CD8-positive, alpha-beta memory T cell (primary cell): ENCODE results near the gene RCOR3. TPM values are rescaled to one million over a fixed set of nuclear protein-coding genes. Genes with fewer than 3 reads are reported as not detected.
A peak's percentile ranks its signal among the peaks of the same experiment; 100 is the strongest.

Experiments
- CTCF ChIA-PET: fragments of 350-600 bp; sonication (Branson Sonifier 250); formaldehyde crosslinking; loops from one replicate; lab custom pipeline; 2021; ENCODE audit warnings: antibody characterized with exemption; lab: Charles Lee
- POLR2A ChIA-PET: fragments of 350-600 bp; sonication (Branson Sonifier 250); formaldehyde crosslinking; loops from one replicate; lab custom pipeline; 2021; ENCODE audit warnings: antibody characterized with exemption; lab: Charles Lee
- DNase-seq, 5 donors: peaks; one replicate each; pipeline versions ENCODE4 v3.0.0 to v3.0.0-alpha.2; 2020 to 2022; ENCODE audit warnings: mixed read lengths in 1 of 5
- H3K27ac ChIP-seq: one replicate; pipeline ENCODE4 v1.7.0; 2013; ENCODE audit warnings: low read depth, mild to moderate bottlenecking, low read length, moderate library complexity
- H3K27me3 ChIP-seq: 2 replicates; pipeline ENCODE4 v1.7.0; 2013; ENCODE audit warnings: low read length, mild to moderate bottlenecking; ENCODE audit not compliant: insufficient read depth, poor library complexity, severe bottlenecking
- H3K36me3 ChIP-seq: 2 replicates; pipeline ENCODE4 v1.7.0; 2013; ENCODE audit warnings: mild to moderate bottlenecking, low read length, moderate library complexity; ENCODE audit not compliant: insufficient read depth
- H3K4me1 ChIP-seq: 2 replicates; pipeline ENCODE4 v1.7.0; 2013; ENCODE audit warnings: mild to moderate bottlenecking, low read length, moderate library complexity; ENCODE audit not compliant: insufficient read depth
- H3K4me3 ChIP-seq: 2 replicates; pipeline ENCODE4 v1.7.0; 2013; ENCODE audit warnings: mild to moderate bottlenecking, low read length
- H3K9me3 ChIP-seq: 2 replicates; pipeline ENCODE4 v1.7.0; 2013; ENCODE audit warnings: mild to moderate bottlenecking, low read length
- H3K27ac Mint-ChIP-seq, 8 donors: one replicate each; pipeline ENCODE4 v1.8.0; 2020 to 2021; ENCODE audit warnings: mixed read lengths in 8 of 8, mild to moderate bottlenecking in 6 of 8, inconsistent platforms in 3 of 8, moderate library complexity in 3 of 8
- H3K27me3 Mint-ChIP-seq, 2 donors: one replicate each; pipeline ENCODE4 v1.8.0; 2020 to 2021; ENCODE audit warnings: mixed read lengths in 2 of 2, mild to moderate bottlenecking in 1 of 2, moderate library complexity in 1 of 2
- H3K36me3 Mint-ChIP-seq, 3 donors: one replicate each; pipeline ENCODE4 v1.8.0; 2020 to 2021; ENCODE audit warnings: mixed read lengths in 3 of 3, inconsistent platforms in 1 of 3, mild to moderate bottlenecking in 1 of 3
- H3K4me1 Mint-ChIP-seq, 3 donors: one replicate each; pipeline ENCODE4 v1.8.0; 2020 to 2021; ENCODE audit warnings: mixed read lengths in 3 of 3, inconsistent platforms in 1 of 3, mild to moderate bottlenecking in 1 of 3
- H3K4me3 Mint-ChIP-seq, 7 donors: one replicate each; pipeline ENCODE4 v1.8.0; 2020 to 2021; ENCODE audit warnings: mixed read lengths in 7 of 7, mild to moderate bottlenecking in 6 of 7, moderate library complexity in 4 of 7, inconsistent platforms in 2 of 7
- H3K9me3 Mint-ChIP-seq, 5 donors: one replicate each; pipeline ENCODE4 v1.8.0; 2020 to 2022; ENCODE audit warnings: mixed read lengths in 5 of 5, mild to moderate bottlenecking in 3 of 5, moderate library complexity in 2 of 5, inconsistent platforms in 1 of 5
- polyA plus RNA-seq: library from polyadenylated mRNA; unstranded; fragments of 300-500 nt; fragmentation: Illumina TruSeq; gene quantifications from one replicate; pipeline ENCODE4 v1.2.3, GENCODE V29; 2021
- total RNA-seq, 2 experiments: library from RNA; stranded (reverse); gene quantifications; one replicate each; pipeline ENCODE4 v1.2.3, GENCODE V29; 2021

Gene RCOR3
- total and polyA plus RNA-seq, 3 experiments from 2014 or later, result 25.6 to 36.4 (median 33.9) TPM

DNA sequence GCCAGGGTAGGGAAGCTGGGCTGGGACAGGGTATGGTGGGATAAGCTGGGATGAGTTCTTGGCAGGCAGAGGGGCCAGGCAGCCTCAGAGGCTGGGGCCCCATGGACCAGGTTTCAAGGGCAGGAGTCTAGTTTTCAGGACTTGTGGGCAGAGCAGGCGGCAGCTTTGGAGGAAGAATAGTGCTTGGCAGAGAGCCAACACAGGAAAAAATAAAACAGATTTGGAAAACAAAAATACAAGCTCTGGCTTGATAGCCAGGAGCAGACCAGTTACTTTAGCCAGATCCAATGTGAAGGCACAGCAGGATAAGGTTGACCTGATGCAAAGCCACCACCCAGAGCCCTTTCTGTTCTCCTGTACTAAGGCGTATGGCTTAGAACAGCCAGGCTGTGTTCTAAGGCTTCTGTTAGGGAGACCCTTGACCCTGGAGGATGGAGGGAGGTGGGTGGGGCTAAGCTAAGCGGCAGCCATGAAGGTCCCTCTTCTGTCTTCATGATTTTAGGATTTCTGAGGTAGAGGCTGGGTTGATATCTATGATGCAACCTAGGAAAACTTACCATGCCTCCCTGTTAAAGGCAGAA lies 73.0 kb downstream of the RCOR3 start:
- no peak overlapping the region for H3K4me3 ChIP-seq
- Mint-ChIP-seq H3K36me3 (peaks cover 0 to 28% (median 4%) of the 10 kb centered on the region in 3 donors), H3K4me3 (peak overlapping the region in 4 of 7 donors; percentile 9 to 44 (median 29)), H3K27ac (peak overlapping the region; percentile 40 to 94 (median 74)), H3K9me3 (no peaks in the 10 kb centered on the region), H3K4me1 (peaks cover 89 to 98% (median 97%) of the 10 kb centered on the region in 3 donors), H3K27me3 (peaks cover 0 to 2% of the 10 kb centered on the region in 2 donors)
- ChIA-PET CTCF (interaction anchor here (1.0 to 1.5 kb wide), 2 partner anchors 9 to 138 kb away, joined by 3 to 10 read pairs; no protein-coding TSS in a partner anchor), POLR2A (no interaction called here)
- no peaks in the 10 kb centered on the region for H3K27me3 ChIP-seq
- no peak for DNase-seq
- peaks cover 89% of the 10 kb centered on the region for H3K4me1 ChIP-seq
- no peaks in the 10 kb centered on the region for H3K36me3 ChIP-seq
- no peak overlapping the region for H3K27ac ChIP-seq
- H3K9me3 ChIP-seq, result no peaks in the 10 kb centered on the region

DNA sequence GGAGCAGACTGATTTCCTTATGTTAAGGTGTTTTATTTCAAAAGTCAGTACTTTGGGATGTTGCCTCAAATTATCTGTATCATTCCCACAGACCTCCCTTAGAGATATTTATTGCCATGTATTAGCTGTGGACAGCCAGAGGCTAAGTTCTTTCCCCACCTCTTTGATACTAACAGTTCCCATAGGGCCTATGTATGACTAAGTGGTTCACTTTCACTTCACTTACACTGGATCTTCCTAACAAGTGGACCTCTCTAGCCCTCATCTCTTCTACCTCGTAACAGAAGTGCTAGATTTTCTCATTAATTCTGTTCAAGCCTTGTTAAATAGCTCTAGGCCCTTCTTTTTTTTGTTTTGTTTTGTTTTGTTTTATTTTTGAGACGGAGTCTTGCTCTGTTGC lies 73.7 kb downstream of the RCOR3 start:
- H3K4me3 Mint-ChIP-seq, result peak overlapping the region in 3 of 7 donors; percentile 9 to 26 (median 25)
- DNase-seq, result no peak
- peak overlapping the region; percentile 18 to 94 (median 74) for H3K27ac Mint-ChIP-seq
- Histone ChIP-seq H3K36me3 (no peaks in the 10 kb centered on the region), H3K4me1 (peaks cover 92% of the 10 kb centered on the region), H3K4me3 (no peak overlapping the region), H3K27me3 (no peaks in the 10 kb centered on the region), H3K9me3 (no peaks in the 10 kb centered on the region), H3K27ac (no peak overlapping the region)
- ChIA-PET CTCF (interaction anchor here (0.8 kb wide), 2 partner anchors 9 to 21 kb away, joined by 3 to 4 read pairs; no protein-coding TSS in a partner anchor), POLR2A (no interaction called here)
- peaks cover 0 to 23% (median 10%) of the 10 kb centered on the region in 3 donors for H3K36me3 Mint-ChIP-seq
- peaks cover 92 to 98% (median 97%) of the 10 kb centered on the region in 3 donors for H3K4me1 Mint-ChIP-seq
- no peaks in the 10 kb centered on the region for H3K9me3 Mint-ChIP-seq
- peaks cover 0 to 2% of the 10 kb centered on the region in 2 donors for H3K27me3 Mint-ChIP-seq

DNA sequence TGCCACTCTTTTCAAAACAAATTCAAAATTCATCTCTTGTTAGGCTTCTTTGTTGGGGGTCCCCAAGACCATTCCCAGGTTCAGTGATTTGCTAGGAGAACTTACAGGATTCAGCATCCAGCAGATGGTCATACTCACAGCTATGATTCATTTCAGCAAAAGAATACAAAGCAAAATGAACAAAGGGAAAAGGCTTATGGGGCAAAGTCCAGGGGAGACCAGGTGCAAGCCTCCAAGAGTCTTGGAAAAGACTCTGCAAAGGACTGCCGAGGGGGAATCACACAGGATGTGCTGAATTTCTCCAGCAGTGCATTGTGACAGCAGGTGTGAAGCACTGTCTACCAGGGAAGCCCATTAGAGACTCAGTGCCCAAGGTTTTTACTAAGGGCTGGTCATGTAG lies 74.7 kb downstream of the RCOR3 start:
- no peaks in the 10 kb centered on the region for H3K36me3 ChIP-seq
- ChIA-PET CTCF (interaction anchor here (3.4 kb wide), 1 partner anchor 11 kb away, joined by 18 read pairs; no protein-coding TSS in a partner anchor), POLR2A (no interaction called here)
- H3K4me1 ChIP-seq, result peaks cover 92% of the 10 kb centered on the region
- H3K36me3 Mint-ChIP-seq, result peaks cover 0 to 22% (median 11%) of the 10 kb centered on the region in 3 donors
- peak overlapping the region in 4 of 7 donors; percentile 9 to 34 (median 20) for H3K4me3 Mint-ChIP-seq
- H3K27me3 ChIP-seq, result no peaks in the 10 kb centered on the region
- peak overlapping the region; percentile 62 to 96 (median 82) for H3K27ac Mint-ChIP-seq
- no peak overlapping the region for H3K4me3 ChIP-seq
- no peaks in the 10 kb centered on the region for H3K9me3 Mint-ChIP-seq
- no peak overlapping the region for H3K27ac ChIP-seq
- DNase-seq, result no peak
- peaks cover 91 to 98% (median 97%) of the 10 kb centered on the region in 3 donors for H3K4me1 Mint-ChIP-seq
- H3K27me3 Mint-ChIP-seq, result peaks cover 0 to 2% of the 10 kb centered on the region in 2 donors
- no peaks in the 10 kb centered on the region for H3K9me3 ChIP-seq

DNA sequence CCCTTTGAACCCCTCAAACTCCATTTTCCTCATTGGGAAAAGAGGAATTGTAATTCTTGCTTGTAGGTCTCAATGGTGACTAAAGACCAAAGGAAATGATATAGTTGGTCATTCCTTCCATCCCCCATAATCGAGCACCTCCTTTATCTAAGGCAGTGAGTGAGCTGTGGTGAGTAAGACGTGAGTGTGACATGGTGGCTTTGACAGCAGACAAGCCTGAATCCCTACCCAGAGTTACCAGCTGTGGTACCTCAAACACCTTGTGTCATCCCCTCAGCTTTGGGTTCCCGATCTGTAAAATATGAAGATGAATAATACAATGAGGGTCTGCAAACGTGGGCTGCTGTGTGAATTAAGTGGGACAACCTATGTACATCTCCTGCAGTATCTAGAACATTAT lies 75.8 kb downstream of the RCOR3 start:
- peaks cover 0 to 23% (median 18%) of the 10 kb centered on the region in 3 donors for H3K36me3 Mint-ChIP-seq

DNA sequence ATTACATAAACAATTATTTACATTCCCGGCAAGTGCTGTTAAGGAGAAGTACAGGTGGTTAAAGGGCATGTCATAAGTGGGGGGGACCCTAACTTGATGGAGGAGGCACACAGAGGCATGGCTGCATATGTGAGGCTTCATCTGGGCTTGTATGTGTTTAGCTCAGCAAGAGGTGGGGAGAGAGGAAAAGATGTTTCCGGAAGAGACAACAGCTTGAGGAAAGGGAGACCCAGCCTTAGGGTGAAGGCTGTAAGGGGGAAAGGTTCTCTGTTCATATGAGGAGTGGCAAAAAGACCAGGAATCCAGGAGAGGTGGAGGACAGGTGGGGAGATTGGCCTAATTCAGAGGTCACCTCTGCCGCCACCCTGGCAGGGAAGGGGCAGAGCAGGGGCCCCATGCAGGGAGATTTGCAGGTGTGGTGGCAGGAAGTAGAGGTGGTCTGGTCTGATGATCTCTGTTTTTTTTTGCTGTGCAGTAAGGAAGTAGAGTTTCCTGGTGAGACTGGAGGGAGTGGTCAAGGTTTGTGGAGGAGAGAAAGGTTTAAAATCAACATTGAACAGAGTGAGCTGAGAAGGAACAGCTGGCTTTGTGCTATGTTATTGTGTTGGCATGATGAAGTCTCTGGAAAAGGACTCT lies 76.5 kb downstream of the RCOR3 start:
- H3K27ac Mint-ChIP-seq, result peak overlapping the region; percentile 82 to 96 (median 92)
- Histone ChIP-seq H3K27ac (no peak overlapping the region), H3K4me1 (peaks cover 91% of the 10 kb centered on the region), H3K36me3 (no peaks in the 10 kb centered on the region), H3K27me3 (no peaks in the 10 kb centered on the region), H3K4me3 (peak overlapping the region; percentile 44), H3K9me3 (no peaks in the 10 kb centered on the region)
- H3K4me1 Mint-ChIP-seq, result peaks cover 88 to 95% (median 93%) of the 10 kb centered on the region in 3 donors
- H3K4me3 Mint-ChIP-seq, result peak overlapping the region; percentile 57 to 89 (median 79)
- H3K9me3 Mint-ChIP-seq, result no peaks in the 10 kb centered on the region
- peak in 2 of 5 donors; percentile 37 to 40 for DNase-seq
- CTCF ChIA-PET, result interaction anchor here (0.8 to 3.4 kb wide), 8 partner anchors 9 to 55 kb away, joined by 3 to 18 read pairs (median 4); partner anchors contain the start of gene TRAF5
- peaks cover 0 to 18% (median 18%) of the 10 kb centered on the region in 3 donors for H3K36me3 Mint-ChIP-seq
- H3K27me3 Mint-ChIP-seq, result no peaks in the 10 kb centered on the region
- POLR2A ChIA-PET, result interaction anchor here (0.6 kb wide), 1 partner anchor 10 kb away, joined by 3 read pairs; no protein-coding TSS in a partner anchor

More for the DNA sequence above, 75.8 kb downstream of the RCOR3 start:
- Histone ChIP-seq H3K27me3 (no peaks in the 10 kb centered on the region), H3K4me3 (peak overlapping the region; percentile 44), H3K27ac (no peak overlapping the region), H3K9me3 (no peaks in the 10 kb centered on the region), H3K36me3 (no peaks in the 10 kb centered on the region), H3K4me1 (peaks cover 92% of the 10 kb centered on the region)
- ChIA-PET POLR2A (no interaction called here), CTCF (interaction anchor here (2.0 to 3.4 kb wide), 2 partner anchors 9 to 12 kb away, joined by 5 to 18 read pairs; partner anchors contain the start of gene TRAF5)
- Mint-ChIP-seq H3K4me3 (peak overlapping the region; percentile 57 to 89 (median 79)), H3K4me1 (peaks cover 90 to 97% (median 97%) of the 10 kb centered on the region in 3 donors), H3K27me3 (peaks cover 0 to 2% of the 10 kb centered on the region in 2 donors), H3K27ac (peak overlapping the region; percentile 82 to 96 (median 92)), H3K9me3 (no peaks in the 10 kb centered on the region)
- DNase-seq, result no peak

DNA sequence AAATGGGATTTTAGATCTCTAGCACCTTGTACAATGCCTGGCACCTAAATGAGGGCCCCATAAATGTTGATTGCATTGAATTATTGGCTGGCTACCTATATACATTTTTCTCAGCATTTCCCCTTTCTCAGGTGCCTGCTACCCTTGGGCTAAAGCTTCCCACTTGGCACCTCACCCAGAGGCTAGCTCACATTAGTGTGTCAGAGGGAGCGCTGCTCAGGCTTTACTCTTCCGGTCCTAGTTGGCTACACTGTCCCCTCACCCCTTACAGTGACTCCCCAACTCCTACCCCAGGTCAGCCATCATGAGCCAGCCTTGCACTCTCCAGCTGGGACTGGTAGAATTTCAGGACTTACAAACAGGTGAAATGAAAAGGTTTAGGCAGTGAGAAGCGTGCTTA lies 77.0 kb downstream of the RCOR3 start:
- H3K9me3 ChIP-seq, result no peaks in the 10 kb centered on the region
- DNase-seq, result no peak
- peak overlapping the region; percentile 44 for H3K4me3 ChIP-seq
- H3K4me1 ChIP-seq, result peaks cover 90% of the 10 kb centered on the region
- Mint-ChIP-seq H3K9me3 (no peaks in the 10 kb centered on the region), H3K27ac (peak overlapping the region; percentile 82 to 96 (median 92)), H3K4me1 (peaks cover 88 to 95% (median 93%) of the 10 kb centered on the region in 3 donors), H3K27me3 (no peaks in the 10 kb centered on the region), H3K4me3 (peak overlapping the region; percentile 57 to 89 (median 79)), H3K36me3 (peaks cover 0 to 15% (median 13%) of the 10 kb centered on the region in 3 donors)
- no peaks in the 10 kb centered on the region for H3K36me3 ChIP-seq
- no peak overlapping the region for H3K27ac ChIP-seq
- ChIA-PET CTCF (interaction anchor here (0.8 to 3.4 kb wide), 8 partner anchors 10 to 54 kb away, joined by 3 to 18 read pairs (median 4); partner anchors contain the start of gene TRAF5), POLR2A (interaction anchor here (0.6 kb wide), 1 partner anchor 11 kb away, joined by 3 read pairs; no protein-coding TSS in a partner anchor)
- no peaks in the 10 kb centered on the region for H3K27me3 ChIP-seq

DNA sequence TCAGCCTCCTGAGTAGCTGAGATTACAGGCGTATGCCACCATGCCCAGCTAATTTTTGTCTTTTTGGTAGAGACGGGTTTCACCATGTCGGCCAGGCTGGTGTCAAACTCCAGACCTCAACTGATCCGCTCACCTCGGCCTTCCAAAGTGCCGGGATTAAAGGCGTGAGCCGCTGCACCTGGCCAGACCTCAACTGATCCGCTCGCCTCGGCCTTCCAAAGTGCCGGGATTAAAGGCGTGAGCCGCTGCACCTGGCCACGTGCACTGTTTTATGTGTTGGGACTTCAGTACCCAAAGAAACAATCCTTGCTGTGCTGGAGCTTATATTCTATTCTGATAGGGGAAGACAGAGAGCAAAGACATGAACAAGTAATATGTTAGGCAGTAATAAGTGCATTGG lies 77.6 kb downstream of the RCOR3 start:
- ChIA-PET POLR2A (no interaction called here), CTCF (interaction anchor here (0.9 to 5.2 kb wide), 6 partner anchors 9 to 53 kb away, joined by 3 to 33 read pairs (median 8); partner anchors contain the start of gene TRAF5)
- Histone ChIP-seq H3K4me1 (peaks cover 92% of the 10 kb centered on the region), H3K4me3 (no peak overlapping the region), H3K27me3 (no peaks in the 10 kb centered on the region), H3K36me3 (no peaks in the 10 kb centered on the region), H3K9me3 (no peaks in the 10 kb centered on the region), H3K27ac (no peak overlapping the region)
- peak overlapping the region; percentile 82 to 96 (median 90) for H3K27ac Mint-ChIP-seq
- H3K4me1 Mint-ChIP-seq, result peaks cover 91 to 95% (median 93%) of the 10 kb centered on the region in 3 donors
- H3K9me3 Mint-ChIP-seq, result no peaks in the 10 kb centered on the region
- H3K36me3 Mint-ChIP-seq, result peaks cover 0 to 15% (median 12%) of the 10 kb centered on the region in 3 donors
- no peak for DNase-seq
- H3K4me3 Mint-ChIP-seq, result peak overlapping the region in 5 of 7 donors; percentile 76 to 89 (median 79)
- H3K27me3 Mint-ChIP-seq, result no peaks in the 10 kb centered on the region
